ENCODE data around the gene ANGPTL2.

The ANGPTL2 gene

GRCh38 chr9:127132921-127133647, 10.6 kb upstream of the ANGPTL2 start:
- Histone ChIP-seq H3K9me3 (no peaks in the 10 kb centered on the region), H3K27me3 (no peaks in the 10 kb centered on the region), H3K4me3 (ENCODE audit: low read depth in 1 of 2, low read length in 1 of 2) (no peak overlapping the region), H3K36me3 (no peaks in the 10 kb centered on the region), H3K4me1 (ENCODE audit: control insufficient read depth in 1 of 2, insufficient read depth in 1 of 2, low read depth in 1 of 2, low read length in 1 of 2) (peaks cover 23 to 24% of the 10 kb centered on the region in 2 experiments), H3K27ac (no peak overlapping the region)
- TF ChIP-seq, protein P1, sequence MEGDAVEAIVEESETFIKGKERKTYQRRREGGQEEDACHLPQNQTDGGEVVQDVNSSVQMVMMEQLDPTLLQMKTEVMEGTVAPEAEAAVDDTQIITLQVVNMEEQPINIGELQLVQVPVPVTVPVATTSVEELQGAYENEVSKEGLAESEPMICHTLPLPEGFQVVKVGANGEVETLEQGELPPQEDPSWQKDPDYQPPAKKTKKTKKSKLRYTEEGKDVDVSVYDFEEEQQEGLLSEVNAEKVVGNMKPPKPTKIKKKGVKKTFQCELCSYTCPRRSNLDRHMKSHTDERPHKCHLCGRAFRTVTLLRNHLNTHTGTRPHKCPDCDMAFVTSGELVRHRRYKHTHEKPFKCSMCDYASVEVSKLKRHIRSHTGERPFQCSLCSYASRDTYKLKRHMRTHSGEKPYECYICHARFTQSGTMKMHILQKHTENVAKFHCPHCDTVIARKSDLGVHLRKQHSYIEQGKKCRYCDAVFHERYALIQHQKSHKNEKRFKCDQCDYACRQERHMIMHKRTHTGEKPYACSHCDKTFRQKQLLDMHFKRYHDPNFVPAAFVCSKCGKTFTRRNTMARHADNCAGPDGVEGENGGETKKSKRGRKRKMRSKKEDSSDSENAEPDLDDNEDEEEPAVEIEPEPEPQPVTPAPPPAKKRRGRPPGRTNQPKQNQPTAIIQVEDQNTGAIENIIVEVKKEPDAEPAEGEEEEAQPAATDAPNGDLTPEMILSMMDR (IDR thresholded peaks at IDR 0.05), result no peak

DNA sequence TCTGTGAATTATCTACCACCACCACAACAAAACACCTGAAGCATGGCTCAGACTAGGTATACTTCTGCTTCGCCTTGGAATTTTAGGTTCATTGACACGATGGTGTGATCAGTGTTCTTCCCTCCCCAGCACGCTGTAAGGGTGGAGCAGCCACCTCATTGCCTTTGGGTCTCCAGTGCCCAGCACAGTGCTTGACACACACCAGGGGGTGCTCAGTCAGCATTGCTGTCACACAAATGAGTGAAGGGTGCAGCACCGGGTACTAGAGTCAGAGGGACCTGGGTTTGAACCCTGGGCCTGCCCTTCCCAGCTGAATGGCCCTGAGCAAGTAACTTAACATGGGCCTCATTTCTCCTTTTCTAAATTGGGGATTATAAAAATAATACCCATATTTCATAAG, 9.9 kb upstream of the ANGPTL2 start:
- H3K4me3 ChIP-seq (ENCODE audit: low read depth in 1 of 2, low read length in 1 of 2), result no peak overlapping the region
- H3K27me3 ChIP-seq, result no peaks in the 10 kb centered on the region
- H3K9me3 ChIP-seq, result no peaks in the 10 kb centered on the region
- peaks cover 23 to 24% of the 10 kb centered on the region in 2 experiments for H3K4me1 ChIP-seq (ENCODE audit: control insufficient read depth in 1 of 2, insufficient read depth in 1 of 2, low read depth in 1 of 2, low read length in 1 of 2)
- no peaks in the 10 kb centered on the region for H3K36me3 ChIP-seq
- TF ChIP-seq, protein P1 (IDR thresholded peaks at IDR 0.05), result no peak
- H3K27ac ChIP-seq, result no peak overlapping the region

GRCh38 chr9:127131871-127132270, 9.4 kb upstream of the ANGPTL2 start:
- TF ChIP-seq, protein P1 (IDR thresholded peaks at IDR 0.05), result no peak
- Histone ChIP-seq H3K27ac (no peak overlapping the region), H3K4me3 (ENCODE audit: low read depth in 1 of 2, low read length in 1 of 2) (no peak overlapping the region), H3K4me1 (ENCODE audit: control insufficient read depth in 1 of 2, insufficient read depth in 1 of 2, low read depth in 1 of 2, low read length in 1 of 2) (peaks cover 23 to 24% of the 10 kb centered on the region in 2 experiments), H3K27me3 (no peaks in the 10 kb centered on the region), H3K9me3 (no peaks in the 10 kb centered on the region), H3K36me3 (no peaks in the 10 kb centered on the region)

DNA sequence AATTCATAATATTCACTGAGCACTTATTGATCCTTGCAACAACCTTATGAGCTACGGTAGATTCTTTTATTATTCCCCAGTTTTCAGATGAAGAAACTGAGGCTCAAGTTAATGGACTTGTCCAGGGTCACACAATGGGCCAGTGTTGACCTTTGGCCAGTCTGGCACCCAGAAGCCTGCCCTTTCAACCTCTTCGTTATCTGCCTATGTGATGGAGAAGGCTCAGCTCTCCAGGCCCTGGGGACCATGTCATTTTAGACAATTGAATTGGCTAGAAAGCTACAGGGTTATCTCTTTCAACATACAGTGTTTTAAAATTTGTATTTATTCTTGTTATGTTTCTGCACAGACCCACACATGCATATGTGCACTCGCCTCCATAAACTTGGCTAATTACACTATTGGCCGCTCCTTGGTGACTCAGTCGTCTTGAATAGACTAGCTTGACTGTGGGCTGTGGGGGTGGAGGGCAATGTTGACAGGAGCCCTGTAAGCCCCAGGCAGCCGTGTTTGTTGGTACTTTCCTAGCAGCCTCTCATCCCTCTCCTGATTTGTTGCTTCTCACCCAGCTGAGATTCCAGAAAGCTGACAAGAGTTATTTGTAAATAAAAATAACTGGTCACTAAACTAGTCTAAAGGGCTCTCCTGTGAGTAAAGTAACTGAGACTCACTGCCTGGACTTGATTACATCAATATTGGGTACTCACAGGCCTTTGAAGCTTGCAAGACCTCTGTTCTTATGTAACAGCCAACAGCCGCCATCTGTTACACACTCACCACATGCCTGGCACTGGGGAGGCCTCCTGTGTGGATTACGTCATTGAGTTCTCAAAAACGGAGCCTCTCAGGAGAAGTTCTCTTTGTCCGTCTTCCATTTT, 8.5 kb upstream of the ANGPTL2 start:
- Histone ChIP-seq H3K27ac (no peak overlapping the region), H3K36me3 (no peaks in the 10 kb centered on the region), H3K9me3 (no peaks in the 10 kb centered on the region), H3K4me1 (ENCODE audit: control insufficient read depth in 1 of 2, insufficient read depth in 1 of 2, low read depth in 1 of 2, low read length in 1 of 2) (peaks cover 23 to 24% of the 10 kb centered on the region in 2 experiments), H3K27me3 (no peaks in the 10 kb centered on the region), H3K4me3 (ENCODE audit: low read depth in 1 of 2, low read length in 1 of 2) (no peak overlapping the region)
- TF ChIP-seq, protein P1 (IDR thresholded peaks at IDR 0.05), result no peak

GRCh38 chr9:127130235-127130634, 7.8 kb upstream of the ANGPTL2 start:
- Histone ChIP-seq H3K4me1 (ENCODE audit: control insufficient read depth in 1 of 2, insufficient read depth in 1 of 2, low read depth in 1 of 2, low read length in 1 of 2) (peaks cover 27 to 28% of the 10 kb centered on the region in 2 experiments), H3K27ac (no peak overlapping the region)
- TF ChIP-seq, protein P1 (IDR thresholded peaks at IDR 0.05), result no peak

More at GRCh38 chr9:127130235-127130634, 7.8 kb upstream of the ANGPTL2 start:
- no peak overlapping the region for H3K4me3 ChIP-seq (ENCODE audit: low read depth in 1 of 2, low read length in 1 of 2)
- no peaks in the 10 kb centered on the region for H3K27me3 ChIP-seq
- no peaks in the 10 kb centered on the region for H3K9me3 ChIP-seq
- no peaks in the 10 kb centered on the region for H3K36me3 ChIP-seq
